ENCODE measurements around the gene FHIT.

- TF ChIP-seq EZH2 (IDR thresholded peaks at IDR 0.05): no peak
- no peak for TF ChIP-seq EZH2phosphoT487 (IDR thresholded peaks at IDR 0.05)
- no peak for TF ChIP-seq CTCF (IDR thresholded peaks at IDR 0.05)
These were observed 1084.1 kb downstream of the FHIT start for GRCh38 chr3:60167186-60167585.

All from neural progenitor cell (in vitro differentiated cells).